Putamen (tissue), 1 donor: Measurements from ENCODE around the gene ITIH2.
A peak's percentile ranks its signal among the peaks of the same experiment; 100 is the strongest.
"Not testable (repeated sequence)": the region's sequence is repeated elsewhere in the genome, so short reads cannot be mapped to it uniquely, and the experiment has no call there.

Source experiments
- DNase-seq: peaks from one replicate; pipeline ENCODE4 v3.0.0-alpha.2; 2016; ENCODE audit warnings: low spot score

ITIH2 gene

GRCh38 chr10:7697426-7697825, 5.7 kb upstream of the ITIH2 start:
- DNase-seq = no peak

- no peak for DNase-seq
These were observed 2.5 kb upstream of the ITIH2 start for GRCh38 chr10:7700577-7701125.

DNA sequence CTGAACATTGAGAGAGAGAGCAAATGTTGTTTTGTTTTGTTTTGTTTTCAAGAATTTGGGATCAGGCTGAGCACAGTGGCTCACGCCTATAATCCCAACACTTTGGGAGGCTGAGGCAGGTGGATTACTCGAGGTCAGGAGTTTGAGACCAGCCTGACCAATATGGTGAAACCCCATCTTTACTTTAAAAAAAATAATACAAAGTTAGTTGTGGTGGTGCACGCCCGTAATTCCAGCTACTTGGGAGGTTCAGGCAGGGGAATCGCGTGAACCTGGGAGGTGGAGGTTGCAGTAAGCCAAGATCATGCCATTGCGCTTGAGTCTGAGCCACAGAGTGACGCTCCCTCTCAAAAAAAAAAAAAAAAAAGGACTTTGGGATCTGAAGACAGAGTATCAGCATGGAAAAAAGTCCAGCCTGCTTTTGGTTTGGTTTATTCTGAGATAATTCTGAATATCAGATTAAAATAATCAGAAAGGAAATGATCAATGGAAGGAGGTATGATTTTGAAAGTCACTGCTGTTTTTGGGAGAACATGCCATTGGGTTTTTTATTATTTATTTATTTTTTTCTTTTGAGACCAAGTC, 1.9 kb upstream of the ITIH2 start:
- no peak for DNase-seq

DNA sequence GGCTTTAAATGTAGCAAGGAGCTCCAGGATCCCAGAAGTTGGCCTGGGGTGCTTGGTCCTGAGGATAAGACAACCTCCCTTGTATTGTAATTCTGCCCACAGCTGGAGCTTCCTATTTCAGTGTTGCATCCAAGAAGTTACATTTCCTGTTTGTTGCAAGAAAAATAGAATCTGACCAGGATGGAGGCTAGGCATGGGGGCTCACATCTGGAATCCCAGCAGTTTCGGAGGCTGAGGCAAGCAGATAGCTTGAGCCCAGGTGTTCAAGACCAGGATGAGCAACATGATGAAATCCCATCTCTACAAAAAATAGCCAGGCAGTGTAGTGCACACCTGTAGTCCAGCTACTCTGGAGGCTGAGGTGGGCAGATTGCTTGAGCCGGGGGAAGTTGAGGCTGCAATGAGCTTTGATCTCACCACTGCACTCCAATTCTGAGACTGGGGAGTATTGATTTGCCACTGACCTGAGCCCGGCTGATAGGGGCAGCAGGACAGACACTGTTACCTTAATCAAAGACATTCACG, 766 bp upstream of the ITIH2 start:
- DNase-seq = no peak

DNA sequence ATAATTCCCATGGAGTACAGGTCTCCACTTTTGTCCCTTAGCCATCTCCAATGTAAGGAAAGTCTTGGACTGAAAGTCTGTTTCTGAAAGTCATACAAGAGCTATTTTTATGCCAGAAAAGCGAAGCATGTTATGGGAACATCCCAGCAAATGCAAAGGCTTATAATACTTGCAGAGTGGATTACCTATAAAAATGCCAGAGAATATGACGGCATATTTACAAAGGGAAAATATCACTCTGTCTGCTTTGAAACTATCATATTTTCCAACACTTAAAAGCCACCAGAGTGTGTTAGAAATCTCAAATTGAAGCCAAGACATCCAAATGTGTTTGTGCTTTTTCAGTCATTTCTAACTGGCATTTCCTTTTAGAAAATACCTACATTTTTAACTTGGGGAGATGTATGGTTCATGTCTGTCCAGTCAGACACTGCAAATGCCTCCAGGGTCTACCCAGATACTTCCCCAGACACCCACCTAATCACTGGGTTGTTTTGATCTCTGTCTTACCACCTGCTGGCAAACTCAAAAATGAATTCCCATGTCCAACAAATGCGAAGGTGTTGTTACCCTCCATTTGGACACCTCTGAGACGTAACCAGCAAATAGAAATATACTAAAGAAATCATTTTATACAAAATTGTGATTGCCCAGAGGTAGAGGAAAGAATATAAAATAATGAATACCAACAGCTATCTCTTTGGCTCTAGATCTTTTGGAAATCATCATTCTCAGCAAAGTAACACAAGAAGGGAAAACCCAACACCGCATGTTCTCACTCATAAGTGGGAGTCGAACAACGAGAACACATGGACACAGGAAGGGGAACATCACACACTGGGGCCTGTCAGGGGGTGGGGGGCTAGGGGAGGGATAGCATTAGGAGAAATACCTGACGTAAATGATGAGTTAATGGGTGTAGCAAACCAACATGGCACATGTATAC, 1.2 kb downstream of the ITIH2 start:
- DNase-seq = no peak

DNA sequence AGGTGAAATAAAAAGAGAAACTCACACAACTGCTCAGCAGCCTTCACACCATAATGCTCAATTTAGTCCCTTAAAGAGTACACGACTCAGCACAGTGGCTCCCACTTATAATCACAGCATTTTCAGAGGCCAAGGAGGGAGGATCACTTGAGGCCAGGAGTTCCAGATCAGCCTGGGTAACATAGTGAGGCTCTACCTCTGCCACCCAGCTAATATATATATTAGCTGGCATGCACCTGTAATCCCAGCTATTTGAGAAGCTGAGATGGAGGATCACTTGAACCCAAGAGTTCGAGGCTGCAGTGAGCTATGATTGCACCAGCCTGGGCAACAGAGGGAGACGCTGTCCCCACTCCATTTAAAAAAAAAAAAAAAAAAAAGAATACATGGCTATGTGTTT, 2.2 kb downstream of the ITIH2 start:
- DNase-seq = no peak

DNA sequence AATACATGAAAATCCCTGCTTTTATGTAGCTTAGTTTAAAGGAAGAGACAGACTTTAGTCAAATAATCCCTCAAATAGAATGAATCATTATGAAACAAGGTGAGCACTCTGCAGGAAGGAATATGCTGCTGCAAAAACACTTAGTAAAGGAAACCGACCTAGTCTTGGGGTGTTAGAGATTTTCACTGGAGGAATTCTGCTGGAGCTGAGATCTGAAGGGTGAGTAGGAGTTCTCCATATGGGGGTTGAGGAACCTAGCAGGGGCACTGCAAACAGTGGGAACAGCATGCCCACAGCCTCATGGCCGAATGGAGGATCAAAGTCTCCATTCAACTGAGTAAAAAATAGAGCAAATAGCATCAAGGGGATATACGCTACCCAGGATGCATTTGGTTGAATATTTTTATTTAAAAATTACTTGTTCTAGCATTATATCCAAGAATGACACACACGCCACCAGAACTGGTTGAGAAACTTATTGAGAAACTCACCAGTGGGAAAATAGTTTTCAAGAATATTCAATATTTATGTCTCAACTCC, 3.5 kb downstream of the ITIH2 start:
- peak; percentile 24 for DNase-seq

DNA sequence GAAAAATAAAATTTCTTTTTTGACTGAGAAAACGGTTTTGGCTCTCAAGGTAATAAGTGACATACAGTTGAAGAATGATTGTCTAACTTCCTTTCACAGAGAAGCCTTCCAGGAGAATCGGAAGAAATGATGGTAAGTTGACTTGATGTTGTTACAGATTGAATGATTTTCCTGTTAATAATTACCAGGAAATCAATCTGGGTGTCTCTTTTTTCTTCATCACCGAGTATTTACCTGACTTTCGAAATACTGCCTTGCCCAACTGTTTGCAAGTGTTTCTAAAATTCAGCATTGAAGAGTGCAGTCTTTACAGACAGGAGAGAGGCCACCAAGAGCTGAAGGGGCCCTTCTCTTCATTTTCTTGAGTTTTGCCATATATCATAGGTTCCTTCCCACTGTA, 4.0 kb downstream of the ITIH2 start:
- no peak for DNase-seq

- DNase-seq = no peak
These were observed 4.9 kb downstream of the ITIH2 start for GRCh38 chr10:7707858-7708622.

DNA sequence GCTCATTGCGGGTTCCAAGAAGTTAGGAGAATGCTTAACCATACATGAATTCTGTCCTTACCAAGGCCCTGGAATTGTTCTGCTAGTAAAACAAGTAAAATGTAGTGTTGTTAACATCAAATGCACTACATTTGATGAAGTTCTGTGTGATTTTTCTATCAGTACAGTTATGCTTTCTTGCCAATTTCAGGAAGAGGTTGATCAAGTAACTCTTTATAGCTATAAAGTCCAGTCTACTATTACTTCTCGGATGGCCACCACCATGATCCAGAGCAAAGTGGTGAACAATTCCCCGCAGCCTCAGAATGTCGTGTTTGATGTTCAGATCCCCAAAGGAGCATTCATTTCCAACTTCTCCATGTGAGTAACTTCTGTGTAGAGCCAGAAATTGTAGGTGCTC, 5.7 kb downstream of the ITIH2 start:
- DNase-seq = no peak

- no peak for DNase-seq
These were observed 7.3 kb downstream of the ITIH2 start for GRCh38 chr10:7710446-7710845.

GRCh38 chr10:7711075-7711474, 8.0 kb downstream of the ITIH2 start:
- DNase-seq = not testable (repeated sequence)

DNA sequence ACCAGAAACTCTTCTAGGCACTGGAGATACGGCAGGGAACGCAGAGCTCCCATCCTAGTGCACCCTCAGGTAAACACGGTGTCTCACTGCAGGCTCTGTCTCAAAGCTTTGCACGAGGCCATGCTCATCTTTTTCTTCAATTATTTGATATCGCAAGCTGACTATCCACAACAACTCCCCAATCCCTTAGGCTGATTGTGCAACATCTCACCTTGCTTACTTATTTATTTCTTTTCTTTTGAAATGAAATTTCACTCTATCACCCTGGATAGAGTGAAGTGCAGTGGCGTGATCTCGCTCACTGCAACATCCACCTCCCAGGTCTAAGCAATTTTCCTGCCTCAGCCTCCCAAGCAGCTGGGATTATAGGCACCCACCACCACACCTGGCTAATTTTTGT, 12.4 kb downstream of the ITIH2 start:
- DNase-seq = no peak

DNA sequence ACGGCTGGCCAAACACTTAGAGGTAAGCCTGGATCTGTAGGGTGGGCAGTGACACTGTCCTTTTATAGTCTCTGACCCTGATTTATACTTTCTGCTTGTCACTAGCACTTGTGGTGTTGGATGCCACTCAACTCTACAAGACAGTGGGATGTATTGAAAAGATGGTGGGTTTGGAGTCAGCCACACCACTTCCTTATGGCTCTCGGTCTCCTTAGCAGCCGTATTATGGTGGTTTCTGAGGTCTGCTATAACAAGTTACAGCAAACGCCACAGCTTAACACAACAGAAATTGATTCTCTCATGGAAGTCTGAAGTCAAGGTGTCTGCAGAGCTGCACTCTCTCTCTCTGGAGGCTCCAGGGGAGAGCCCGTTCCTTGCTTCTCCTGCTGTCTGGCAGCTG, 14.7 kb downstream of the ITIH2 start:
- no peak for DNase-seq

DNA sequence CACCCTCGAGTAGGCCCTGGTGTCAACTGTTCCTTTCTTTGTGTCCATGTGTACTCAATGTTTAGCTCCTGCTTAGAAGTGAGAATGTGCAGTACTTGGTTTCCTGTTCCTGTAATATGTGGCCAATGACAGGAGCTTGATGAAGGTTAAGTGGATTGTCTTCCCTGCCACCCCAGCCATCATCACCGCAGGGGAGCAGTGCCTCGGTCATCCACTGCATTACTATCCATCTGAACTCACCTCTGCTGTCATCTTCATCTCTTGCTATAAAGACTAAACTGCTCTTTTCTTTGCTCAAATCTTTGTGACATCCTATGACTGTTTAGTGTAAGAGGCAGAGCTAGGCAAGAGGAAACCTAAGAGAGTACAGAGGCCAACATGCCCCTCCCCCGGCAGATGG, 15.6 kb downstream of the ITIH2 start:
- no peak for DNase-seq

GRCh38 chr10:7720478-7720877, 17.4 kb downstream of the ITIH2 start:
- no peak for DNase-seq

GRCh38 chr10:7722927-7723529, 19.9 kb downstream of the ITIH2 start:
- DNase-seq = no peak

DNA sequence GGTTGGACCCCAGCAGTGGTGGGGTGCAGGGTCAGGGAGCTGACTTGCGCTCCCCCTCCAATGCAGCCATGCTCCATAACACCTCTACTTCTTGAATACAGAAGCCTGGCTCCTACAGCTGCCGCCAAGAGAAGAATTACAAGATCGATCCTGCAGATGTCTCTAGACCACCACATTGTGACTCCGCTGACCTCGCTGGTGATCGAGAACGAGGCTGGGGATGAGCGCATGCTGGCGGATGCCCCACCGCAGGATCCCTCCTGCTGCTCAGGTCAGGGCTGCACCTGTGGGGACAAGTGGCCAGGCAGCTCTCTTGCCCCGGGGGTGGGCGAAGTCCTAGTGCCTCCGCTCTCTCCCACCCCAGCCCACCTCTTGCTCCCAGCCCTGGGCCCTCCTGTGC, 31.7 kb downstream of the ITIH2 start:
- DNase-seq = no peak

GRCh38 chr10:7738536-7739407, 35.7 kb downstream of the ITIH2 start:
- DNase-seq = peak; percentile 17

DNA sequence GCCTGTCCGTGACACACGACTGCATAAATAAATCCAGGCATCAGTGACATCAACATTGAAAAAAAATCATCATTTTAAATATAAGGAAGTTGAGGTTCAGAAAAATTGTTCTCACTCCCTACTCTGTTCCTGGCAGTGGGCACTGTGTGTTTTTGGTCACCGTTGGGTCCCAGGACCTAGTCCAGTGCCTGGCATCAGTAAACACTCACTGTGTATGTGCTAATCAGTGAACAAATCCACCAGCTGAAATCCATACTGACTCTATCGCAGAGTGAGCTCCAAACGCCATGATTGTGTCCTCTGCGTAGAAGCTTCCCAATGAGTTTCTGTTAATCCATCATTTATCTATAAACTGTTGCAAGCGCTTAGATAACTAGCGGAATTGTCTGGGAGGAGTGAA, 41.2 kb downstream of the ITIH2 start:
- no peak for DNase-seq

- not testable (repeated sequence) for DNase-seq
These were observed 45.5 kb downstream of the ITIH2 start for GRCh38 chr10:7748637-7749036.
